GM15510 (cell line): ENCODE data around the gene ADARB2.

Experiments
- POLR2A ChIP-seq: IDR thresholded peaks from 3 replicates; pipeline ENCODE4 v1.6.1; 2011; ENCODE audit warnings: borderline replicate concordance; ENCODE audit not compliant: insufficient read length; ENCODE audit errors: extremely low read depth

ADARB2 gene

GRCh38 chr10:1516492-1517165 lies 220.7 kb downstream of the ADARB2 start:
- TF ChIP-seq POLR2A = no peak

GRCh38 chr10:1515780-1516491 lies 221.4 kb downstream of the ADARB2 start:
- no peak for TF ChIP-seq POLR2A

- TF ChIP-seq POLR2A = no peak
Observed at GRCh38 chr10:1515121-1515779, 222.1 kb downstream of the ADARB2 start.

GRCh38 chr10:1514681-1515080 lies 222.6 kb downstream of the ADARB2 start:
- TF ChIP-seq POLR2A = no peak

DNA sequence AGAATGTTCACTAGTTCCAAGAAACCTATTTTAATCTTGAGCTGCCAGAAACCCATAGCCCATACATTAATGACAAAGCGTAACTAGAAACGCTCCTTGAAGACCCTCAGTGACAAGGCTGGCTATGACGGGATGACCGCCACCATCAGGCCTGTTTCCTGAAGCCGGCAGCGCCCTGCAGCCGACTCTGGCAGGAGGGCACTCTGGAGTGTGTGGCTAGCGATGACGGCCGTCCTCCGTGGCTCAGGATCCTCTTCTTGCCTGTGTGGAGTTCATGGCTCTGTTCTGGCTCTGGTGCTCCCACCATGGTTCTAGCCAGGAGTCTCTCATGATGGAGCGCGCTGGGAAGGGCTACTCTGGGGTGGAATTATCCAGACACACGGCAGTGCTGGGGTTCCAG lies 224.1 kb downstream of the ADARB2 start:
- TF ChIP-seq POLR2A = no peak

GRCh38 chr10:1509011-1509530 lies 228.3 kb downstream of the ADARB2 start:
- TF ChIP-seq POLR2A = no peak

- no peak for TF ChIP-seq POLR2A
Observed at GRCh38 chr10:1508096-1508495, 229.2 kb downstream of the ADARB2 start.

GRCh38 chr10:1507436-1507835 lies 229.9 kb downstream of the ADARB2 start:
- TF ChIP-seq POLR2A = no peak

DNA sequence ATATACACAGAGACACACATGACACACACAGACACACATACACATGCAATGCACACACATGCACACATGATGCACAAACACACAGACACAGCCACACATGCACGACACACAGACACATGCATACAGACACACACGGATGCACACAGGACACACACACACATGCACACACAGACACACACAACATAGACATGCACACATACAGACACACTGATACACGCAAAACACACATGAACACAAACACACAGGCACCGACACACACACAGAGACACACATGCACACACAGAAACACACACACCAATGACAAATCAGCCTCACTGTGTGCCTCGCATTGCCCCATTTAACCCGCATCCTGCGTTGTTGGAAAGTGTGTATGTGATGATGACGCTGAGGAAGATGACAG lies 232.4 kb downstream of the ADARB2 start:
- no peak for TF ChIP-seq POLR2A

GRCh38 chr10:1504286-1504685 lies 233.0 kb downstream of the ADARB2 start:
- no peak for TF ChIP-seq POLR2A

DNA sequence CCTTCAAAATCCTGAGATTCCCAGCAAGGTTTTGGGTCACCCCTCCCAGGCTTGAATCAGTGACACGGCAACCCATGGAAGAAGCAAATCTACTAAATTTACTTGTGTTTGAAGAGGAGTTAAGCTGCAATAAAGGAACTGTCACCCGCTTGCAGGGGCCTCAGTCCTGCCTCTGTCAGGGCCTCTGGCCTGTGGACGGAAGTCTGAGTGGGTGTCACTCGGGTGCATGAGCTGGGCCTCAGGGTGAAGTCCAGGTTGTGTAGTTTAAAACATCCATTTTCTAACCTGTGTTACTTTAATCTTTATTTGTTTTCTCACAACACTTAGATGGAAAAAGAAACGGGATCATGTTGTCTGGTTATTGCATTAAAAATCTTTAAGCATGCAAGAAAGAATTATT lies 234.9 kb downstream of the ADARB2 start:
- no peak for TF ChIP-seq POLR2A

GRCh38 chr10:1499359-1499957 lies 237.9 kb downstream of the ADARB2 start:
- TF ChIP-seq POLR2A = no peak

DNA sequence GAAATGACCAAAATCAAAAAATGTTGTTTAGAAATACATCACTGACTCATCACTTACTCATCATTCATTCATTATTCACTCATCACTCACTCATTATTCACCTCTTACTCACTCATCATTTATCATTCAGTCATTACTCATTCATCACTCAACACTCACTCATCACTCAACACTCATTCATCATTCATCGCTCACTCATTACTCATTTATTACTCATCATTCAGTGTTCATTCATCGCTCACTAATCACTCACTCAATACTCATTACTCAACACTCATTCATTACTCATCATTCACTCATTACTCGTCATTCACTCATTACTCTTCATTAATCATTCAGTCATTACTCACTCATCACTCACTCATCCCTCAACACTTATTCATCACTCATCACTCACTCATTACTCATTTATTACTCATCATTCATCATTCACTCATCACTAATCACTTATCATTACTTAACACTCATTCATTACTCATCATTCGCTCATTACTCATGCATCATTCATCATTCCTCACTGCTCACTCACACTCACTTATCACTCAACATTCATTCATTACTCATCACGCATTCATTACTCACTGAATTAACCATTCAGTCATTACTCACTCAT lies 238.5 kb downstream of the ADARB2 start:
- no peak for TF ChIP-seq POLR2A

- no peak for TF ChIP-seq POLR2A
Observed at GRCh38 chr10:1495915-1496517, 241.3 kb downstream of the ADARB2 start.

DNA sequence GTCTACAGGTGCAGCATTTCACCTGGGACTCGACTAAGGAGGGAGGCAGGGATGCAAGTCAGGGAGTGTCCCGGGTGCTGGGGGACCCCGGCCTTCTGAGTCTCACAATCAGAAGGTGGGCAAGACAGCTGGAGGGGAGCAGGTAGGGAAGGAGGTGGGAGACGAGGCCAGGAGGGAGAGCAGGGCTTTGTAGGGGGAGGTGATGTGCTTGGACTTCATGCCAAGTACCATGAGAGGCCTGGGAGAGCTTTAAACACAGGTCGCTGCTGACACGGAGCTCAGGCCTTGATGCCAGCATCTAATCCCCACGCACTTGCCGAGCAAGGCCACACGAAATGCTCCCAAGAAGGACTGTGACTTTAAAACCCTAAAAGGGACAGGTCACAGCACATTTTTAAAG lies 244.7 kb downstream of the ADARB2 start:
- TF ChIP-seq POLR2A = no peak

GRCh38 chr10:1491901-1492300 lies 245.4 kb downstream of the ADARB2 start:
- no peak for TF ChIP-seq POLR2A
